GM19328 (cell line): Measurements from ENCODE around the gene GDF15.
"Not testable (repeated sequence)": the region's sequence is repeated elsewhere in the genome, so short reads cannot be mapped to it uniquely, and the experiment has no call there.

Source experiments
- ATAC-seq: cut with Tn5 transposase; IDR thresholded peaks from one replicate; pipeline ENCODE4 v1.9.1; 2021; ENCODE audit warnings: mild to moderate bottlenecking, moderate library complexity; ENCODE audit not compliant: unreplicated experiment

GDF15 gene

GRCh38 chr19:18385675-18386542 lies at the start of gene GDF15:
TSS of gene GDF15 (plus strand) at chr19:18386158. CDS start at chr19:18386190, 32 bp downstream.
- ATAC-seq = no peak

GRCh38 chr19:18338541-18338940 lies 47.4 kb upstream of the GDF15 start:
- ATAC-seq = no peak

- ATAC-seq = no peak
These were observed 46.2 kb upstream of the GDF15 start for GRCh38 chr19:18339723-18340122.

GRCh38 chr19:18340190-18340989 lies 45.6 kb upstream of the GDF15 start, which contains the start of gene PGPEP1:
TSS of gene PGPEP1 (plus strand) at chr19:18340598. CDS start at chr19:18340682, 84 bp downstream.
- ATAC-seq = no peak

- no peak for ATAC-seq
These were observed 44.7 kb upstream of the GDF15 start for GRCh38 chr19:18340990-18341868.

GRCh38 chr19:18342090-18342632 lies 43.8 kb upstream of the GDF15 start:
- no peak for ATAC-seq

- no peak for ATAC-seq
These were observed 41.4 kb upstream of the GDF15 start for GRCh38 chr19:18344582-18344950.

- ATAC-seq = no peak
These were observed 40.7 kb upstream of the GDF15 start for GRCh38 chr19:18345296-18345695.

- ATAC-seq = no peak
These were observed 39.9 kb upstream of the GDF15 start for GRCh38 chr19:18346091-18346490.

GRCh38 chr19:18348171-18348570 lies 37.8 kb upstream of the GDF15 start:
- ATAC-seq = no peak

GRCh38 chr19:18348818-18349339 lies 37.1 kb upstream of the GDF15 start:
- not testable (repeated sequence) for ATAC-seq

GRCh38 chr19:18349524-18350128 lies 36.3 kb upstream of the GDF15 start:
- ATAC-seq = no peak

- ATAC-seq = no peak
These were observed 35.5 kb upstream of the GDF15 start for GRCh38 chr19:18350490-18350889.

GRCh38 chr19:18351544-18351943 lies 34.4 kb upstream of the GDF15 start:
- ATAC-seq = no peak

- ATAC-seq = no peak
These were observed 32.5 kb upstream of the GDF15 start for GRCh38 chr19:18353378-18354005.

- not testable (repeated sequence) for ATAC-seq
These were observed 31.2 kb upstream of the GDF15 start for GRCh38 chr19:18354743-18355142.

- ATAC-seq = no peak
These were observed 28.9 kb upstream of the GDF15 start for GRCh38 chr19:18357041-18357440.

GRCh38 chr19:18361646-18362045 lies 24.3 kb upstream of the GDF15 start:
- ATAC-seq = no peak

- no peak for ATAC-seq
These were observed 22.9 kb upstream of the GDF15 start for GRCh38 chr19:18362934-18363542.
